ENCODE results near the gene CDCA8. TPM values are rescaled to one million over a fixed set of nuclear protein-coding genes. Genes with fewer than 3 reads are reported as not detected.

The CDCA8 gene
- total and polyA plus RNA-seq, 2 of the 13 experiments (the other 11 are each of a cell fraction or from before 2014, with no cell fraction given): 24.1 to 38.6 TPM

DNA sequence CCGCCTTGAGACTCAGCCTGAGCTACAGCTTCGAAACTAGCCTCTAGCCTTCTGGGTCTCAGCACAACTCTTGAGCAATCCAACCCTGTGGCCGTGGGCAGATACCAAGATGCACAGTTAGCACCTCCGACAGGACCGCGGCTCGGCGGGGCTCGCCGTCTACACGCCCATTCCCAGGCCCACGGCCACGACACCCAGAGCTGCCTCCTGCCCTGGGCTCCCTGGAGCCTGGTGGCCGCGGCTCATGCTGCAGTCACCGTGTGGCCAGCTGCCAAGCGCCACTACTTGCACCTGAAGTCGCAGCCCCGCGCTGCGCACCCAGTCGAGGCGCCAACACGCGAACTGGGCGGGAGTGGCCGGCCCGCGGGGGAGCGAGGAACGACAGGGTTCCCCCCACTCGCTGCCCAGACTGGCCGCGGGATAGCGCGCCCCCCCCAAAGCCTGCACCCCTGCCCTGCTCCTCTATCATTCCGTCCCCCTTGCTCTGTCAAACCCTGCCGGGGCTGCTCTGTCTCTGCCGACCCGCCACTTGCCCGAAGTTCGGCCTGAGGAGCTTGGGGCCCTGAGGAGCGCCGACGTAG lies 729 bp upstream of the CDCA8 start (continued):
- TF ChIP-seq, protein P1, sequence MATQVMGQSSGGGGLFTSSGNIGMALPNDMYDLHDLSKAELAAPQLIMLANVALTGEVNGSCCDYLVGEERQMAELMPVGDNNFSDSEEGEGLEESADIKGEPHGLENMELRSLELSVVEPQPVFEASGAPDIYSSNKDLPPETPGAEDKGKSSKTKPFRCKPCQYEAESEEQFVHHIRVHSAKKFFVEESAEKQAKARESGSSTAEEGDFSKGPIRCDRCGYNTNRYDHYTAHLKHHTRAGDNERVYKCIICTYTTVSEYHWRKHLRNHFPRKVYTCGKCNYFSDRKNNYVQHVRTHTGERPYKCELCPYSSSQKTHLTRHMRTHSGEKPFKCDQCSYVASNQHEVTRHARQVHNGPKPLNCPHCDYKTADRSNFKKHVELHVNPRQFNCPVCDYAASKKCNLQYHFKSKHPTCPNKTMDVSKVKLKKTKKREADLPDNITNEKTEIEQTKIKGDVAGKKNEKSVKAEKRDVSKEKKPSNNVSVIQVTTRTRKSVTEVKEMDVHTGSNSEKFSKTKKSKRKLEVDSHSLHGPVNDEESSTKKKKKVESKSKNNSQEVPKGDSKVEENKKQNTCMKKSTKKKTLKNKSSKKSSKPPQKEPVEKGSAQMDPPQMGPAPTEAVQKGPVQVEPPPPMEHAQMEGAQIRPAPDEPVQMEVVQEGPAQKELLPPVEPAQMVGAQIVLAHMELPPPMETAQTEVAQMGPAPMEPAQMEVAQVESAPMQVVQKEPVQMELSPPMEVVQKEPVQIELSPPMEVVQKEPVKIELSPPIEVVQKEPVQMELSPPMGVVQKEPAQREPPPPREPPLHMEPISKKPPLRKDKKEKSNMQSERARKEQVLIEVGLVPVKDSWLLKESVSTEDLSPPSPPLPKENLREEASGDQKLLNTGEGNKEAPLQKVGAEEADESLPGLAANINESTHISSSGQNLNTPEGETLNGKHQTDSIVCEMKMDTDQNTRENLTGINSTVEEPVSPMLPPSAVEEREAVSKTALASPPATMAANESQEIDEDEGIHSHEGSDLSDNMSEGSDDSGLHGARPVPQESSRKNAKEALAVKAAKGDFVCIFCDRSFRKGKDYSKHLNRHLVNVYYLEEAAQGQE (IDR thresholded peaks at IDR 0.05; ENCODE audit: borderline replicate concordance in 1 of 2, low read depth in 1 of 2, low read length in 2 of 2): no peak
- TF ChIP-seq, protein P2, sequence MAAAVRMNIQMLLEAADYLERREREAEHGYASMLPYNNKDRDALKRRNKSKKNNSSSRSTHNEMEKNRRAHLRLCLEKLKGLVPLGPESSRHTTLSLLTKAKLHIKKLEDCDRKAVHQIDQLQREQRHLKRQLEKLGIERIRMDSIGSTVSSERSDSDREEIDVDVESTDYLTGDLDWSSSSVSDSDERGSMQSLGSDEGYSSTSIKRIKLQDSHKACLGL (CRISPR knock-in tag; IDR thresholded peaks at IDR 0.05): peak; percentile 60; the same call in 1 of the 2 replicates
- TF ChIP-seq POLR2AphosphoS5 (IDR thresholded peaks at IDR 0.05; ENCODE audit: low read depth, low read length): no peak
- TF ChIP-seq DR1 (CRISPR knock-in tag; IDR thresholded peaks at IDR 0.05): no peak
- TF ChIP-seq PHF21A (CRISPR knock-in tag; IDR thresholded peaks at IDR 0.05): no peak
- no peak for TF ChIP-seq PPARG (CRISPR knock-in tag; conservative IDR thresholded peaks at IDR 0.05)
- TF ChIP-seq ZNF12 (CRISPR knock-in tag; IDR thresholded peaks at IDR 0.05): 0 out of 2 replicates have a peak, but pooled peaks have one; percentile 10
- TF ChIP-seq JUN (CRISPR knock-in tag; IDR thresholded peaks at IDR 0.05): no peak
- TF ChIP-seq, protein P3, sequence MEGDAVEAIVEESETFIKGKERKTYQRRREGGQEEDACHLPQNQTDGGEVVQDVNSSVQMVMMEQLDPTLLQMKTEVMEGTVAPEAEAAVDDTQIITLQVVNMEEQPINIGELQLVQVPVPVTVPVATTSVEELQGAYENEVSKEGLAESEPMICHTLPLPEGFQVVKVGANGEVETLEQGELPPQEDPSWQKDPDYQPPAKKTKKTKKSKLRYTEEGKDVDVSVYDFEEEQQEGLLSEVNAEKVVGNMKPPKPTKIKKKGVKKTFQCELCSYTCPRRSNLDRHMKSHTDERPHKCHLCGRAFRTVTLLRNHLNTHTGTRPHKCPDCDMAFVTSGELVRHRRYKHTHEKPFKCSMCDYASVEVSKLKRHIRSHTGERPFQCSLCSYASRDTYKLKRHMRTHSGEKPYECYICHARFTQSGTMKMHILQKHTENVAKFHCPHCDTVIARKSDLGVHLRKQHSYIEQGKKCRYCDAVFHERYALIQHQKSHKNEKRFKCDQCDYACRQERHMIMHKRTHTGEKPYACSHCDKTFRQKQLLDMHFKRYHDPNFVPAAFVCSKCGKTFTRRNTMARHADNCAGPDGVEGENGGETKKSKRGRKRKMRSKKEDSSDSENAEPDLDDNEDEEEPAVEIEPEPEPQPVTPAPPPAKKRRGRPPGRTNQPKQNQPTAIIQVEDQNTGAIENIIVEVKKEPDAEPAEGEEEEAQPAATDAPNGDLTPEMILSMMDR (CRISPR knock-in tag; IDR thresholded peaks at IDR 0.05): 0 out of 2 replicates have a peak, but pooled peaks have one; percentile 6
- peak; percentile 79; the same call in 1 of the 2 replicates for TF ChIP-seq ZBTB42 (CRISPR knock-in tag; IDR thresholded peaks at IDR 0.05)
- no peak for TF ChIP-seq CHD4 (IDR thresholded peaks at IDR 0.05; ENCODE audit: borderline replicate concordance, low read length)
- TF ChIP-seq HOXA9 (CRISPR knock-in tag; IDR thresholded peaks at IDR 0.05; ENCODE audit: borderline replicate concordance): 0 out of 2 replicates have a peak, but pooled peaks have one; percentile 78
- TF ChIP-seq KDM4B (CRISPR knock-in tag; IDR thresholded peaks at IDR 0.05): no peak
- TF ChIP-seq, protein P4, sequence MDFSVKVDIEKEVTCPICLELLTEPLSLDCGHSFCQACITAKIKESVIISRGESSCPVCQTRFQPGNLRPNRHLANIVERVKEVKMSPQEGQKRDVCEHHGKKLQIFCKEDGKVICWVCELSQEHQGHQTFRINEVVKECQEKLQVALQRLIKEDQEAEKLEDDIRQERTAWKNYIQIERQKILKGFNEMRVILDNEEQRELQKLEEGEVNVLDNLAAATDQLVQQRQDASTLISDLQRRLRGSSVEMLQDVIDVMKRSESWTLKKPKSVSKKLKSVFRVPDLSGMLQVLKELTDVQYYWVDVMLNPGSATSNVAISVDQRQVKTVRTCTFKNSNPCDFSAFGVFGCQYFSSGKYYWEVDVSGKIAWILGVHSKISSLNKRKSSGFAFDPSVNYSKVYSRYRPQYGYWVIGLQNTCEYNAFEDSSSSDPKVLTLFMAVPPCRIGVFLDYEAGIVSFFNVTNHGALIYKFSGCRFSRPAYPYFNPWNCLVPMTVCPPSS (IDR thresholded peaks at IDR 0.05): no peak
- TF ChIP-seq ZNF768 (CRISPR knock-in tag; IDR thresholded peaks at IDR 0.05): peak; percentile 44; the same call in 1 of the 2 replicates
- no peak for TF ChIP-seq SIN3A (IDR thresholded peaks at IDR 0.05; ENCODE audit: borderline replicate concordance, low read depth, low read length)
- TF ChIP-seq, protein P5, sequence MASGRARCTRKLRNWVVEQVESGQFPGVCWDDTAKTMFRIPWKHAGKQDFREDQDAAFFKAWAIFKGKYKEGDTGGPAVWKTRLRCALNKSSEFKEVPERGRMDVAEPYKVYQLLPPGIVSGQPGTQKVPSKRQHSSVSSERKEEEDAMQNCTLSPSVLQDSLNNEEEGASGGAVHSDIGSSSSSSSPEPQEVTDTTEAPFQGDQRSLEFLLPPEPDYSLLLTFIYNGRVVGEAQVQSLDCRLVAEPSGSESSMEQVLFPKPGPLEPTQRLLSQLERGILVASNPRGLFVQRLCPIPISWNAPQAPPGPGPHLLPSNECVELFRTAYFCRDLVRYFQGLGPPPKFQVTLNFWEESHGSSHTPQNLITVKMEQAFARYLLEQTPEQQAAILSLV (CRISPR knock-in tag; IDR thresholded peaks at IDR 0.05; ENCODE audit: borderline replicate concordance): 0 out of 2 replicates have a peak, but pooled peaks have one; percentile 7
- TF ChIP-seq ARID2 (CRISPR knock-in tag; IDR thresholded peaks at IDR 0.05; ENCODE audit: borderline replicate concordance): no peak
- no peak for TF ChIP-seq FOXA1 (IDR thresholded peaks at IDR 0.05)
- no peak for TF ChIP-seq FOXA1 (CRISPR knock-in tag; IDR thresholded peaks at IDR 0.05)

Measured in HepG2 (cell line).